ENCODE results near the gene CDH8. TPM values are rescaled to one million over a fixed set of nuclear protein-coding genes. Genes with fewer than 3 reads are reported as not detected.

The CDH8 gene
- total RNA-seq, 1 experiment from 2014 or later: not detected

DNA sequence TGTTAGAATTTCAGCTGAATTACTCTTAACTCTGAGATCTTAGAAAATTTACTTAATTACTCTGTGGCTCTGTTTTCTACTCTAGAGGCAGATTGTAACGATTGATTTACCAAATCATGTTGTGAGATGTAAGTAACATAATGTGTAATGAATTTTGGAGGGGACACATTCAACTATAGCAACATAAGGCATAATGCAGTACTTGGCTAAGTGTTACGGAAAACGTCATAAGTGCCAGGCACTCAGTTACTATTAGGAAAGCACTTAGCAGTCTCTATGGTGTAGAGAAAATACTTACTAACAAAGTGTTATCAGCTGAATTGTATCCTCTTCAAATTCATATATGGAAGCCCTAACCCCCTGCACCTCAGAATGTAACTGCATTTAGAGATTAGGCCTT is 40.6 kb upstream of the CDH8 start:
- no peaks in the 10 kb centered on the region for H3K27me3 ChIP-seq (ENCODE audit: insufficient read depth, low read depth)
- no peak overlapping the region for H3K4me2 ChIP-seq
- no peak overlapping the region for H3K27ac ChIP-seq
- ChIA-PET POLR2A (ENCODE audit: unreplicated experiment) (no interaction called here), CTCF (no interaction called here)
- H3K79me2 ChIP-seq (ENCODE audit: low read depth): no peaks in the 10 kb centered on the region
- no peak overlapping the region for H3K4me3 ChIP-seq
- no peaks in the 10 kb centered on the region for H3K4me1 ChIP-seq (replicated peaks; ENCODE audit: insufficient read depth)
- no peaks in the 10 kb centered on the region for H3F3A ChIP-seq (ENCODE audit: insufficient read depth, low read depth)
- H3K36me3 ChIP-seq (ENCODE audit: low read depth): no peaks in the 10 kb centered on the region
- no peak for DNase-seq
- BruUV-seq (replicated peaks): no TSS peak
- intact Hi-C loops (cut with micrococcal nuclease; ENCODE audit: unreplicated experiment): no loop called here
- H2AFZ ChIP-seq: no peak overlapping the region
- H4K20me1 ChIP-seq (ENCODE audit: insufficient read depth): no peaks in the 10 kb centered on the region
- TF ChIP-seq, protein P1, sequence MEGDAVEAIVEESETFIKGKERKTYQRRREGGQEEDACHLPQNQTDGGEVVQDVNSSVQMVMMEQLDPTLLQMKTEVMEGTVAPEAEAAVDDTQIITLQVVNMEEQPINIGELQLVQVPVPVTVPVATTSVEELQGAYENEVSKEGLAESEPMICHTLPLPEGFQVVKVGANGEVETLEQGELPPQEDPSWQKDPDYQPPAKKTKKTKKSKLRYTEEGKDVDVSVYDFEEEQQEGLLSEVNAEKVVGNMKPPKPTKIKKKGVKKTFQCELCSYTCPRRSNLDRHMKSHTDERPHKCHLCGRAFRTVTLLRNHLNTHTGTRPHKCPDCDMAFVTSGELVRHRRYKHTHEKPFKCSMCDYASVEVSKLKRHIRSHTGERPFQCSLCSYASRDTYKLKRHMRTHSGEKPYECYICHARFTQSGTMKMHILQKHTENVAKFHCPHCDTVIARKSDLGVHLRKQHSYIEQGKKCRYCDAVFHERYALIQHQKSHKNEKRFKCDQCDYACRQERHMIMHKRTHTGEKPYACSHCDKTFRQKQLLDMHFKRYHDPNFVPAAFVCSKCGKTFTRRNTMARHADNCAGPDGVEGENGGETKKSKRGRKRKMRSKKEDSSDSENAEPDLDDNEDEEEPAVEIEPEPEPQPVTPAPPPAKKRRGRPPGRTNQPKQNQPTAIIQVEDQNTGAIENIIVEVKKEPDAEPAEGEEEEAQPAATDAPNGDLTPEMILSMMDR (conservative IDR thresholded peaks at IDR 0.05): no peak
- TF ChIP-seq EZH2 (IDR thresholded peaks at IDR 0.05; ENCODE audit: low read depth): no peak
- H3K9me2 ChIP-seq (ENCODE audit: insufficient read depth): no peaks in the 10 kb centered on the region
- H3K9me3 ChIP-seq (ENCODE audit: insufficient read depth, low read depth): no peaks in the 10 kb centered on the region

DNA sequence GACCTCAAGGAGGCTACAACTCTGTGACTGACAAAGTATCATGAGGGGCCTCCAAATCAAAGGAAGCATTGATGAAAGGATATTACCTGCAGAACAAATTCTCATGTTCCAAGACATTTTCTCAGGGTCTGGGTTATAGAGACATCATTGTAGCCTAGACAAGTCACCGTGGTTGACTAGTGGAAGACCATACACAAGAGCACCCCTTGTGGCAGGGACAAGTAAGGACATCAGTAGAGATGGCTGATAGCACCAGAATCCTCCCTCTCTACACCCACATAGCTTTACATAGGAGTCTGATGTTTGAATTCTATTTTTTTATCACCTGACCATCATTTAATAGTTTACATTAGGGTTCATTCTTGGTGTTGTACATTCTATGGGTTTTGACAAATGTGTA is 32.5 kb upstream of the CDH8 start:
- DNase-seq: no peak
- BruUV-seq (replicated peaks): no TSS peak

DNA sequence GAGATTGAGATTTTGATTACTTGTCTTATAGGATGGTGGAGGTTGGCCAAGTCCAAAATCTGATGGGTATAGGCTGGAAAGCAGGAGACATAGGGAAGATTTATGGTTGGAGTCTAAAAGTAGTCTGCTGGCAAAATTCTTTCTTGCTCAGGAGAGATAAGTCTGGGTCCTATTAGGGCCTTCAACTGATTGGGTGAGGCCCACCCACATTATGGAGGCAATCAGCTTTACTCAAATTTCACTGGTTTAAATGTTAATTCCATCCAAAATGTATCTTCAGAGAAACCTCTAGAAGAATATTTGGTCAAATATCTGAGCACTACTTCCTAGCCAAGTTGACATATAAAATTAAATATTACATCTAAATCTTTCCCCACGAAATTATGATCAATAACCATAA is 31.7 kb upstream of the CDH8 start:
- H3K27me3 ChIP-seq (ENCODE audit: insufficient read depth, low read depth): no peaks in the 10 kb centered on the region; the same call in 1 of the 2 replicates
- no peak overlapping the region for H3K27ac ChIP-seq
- H4K20me1 ChIP-seq (ENCODE audit: insufficient read depth): no peaks in the 10 kb centered on the region
- no peak overlapping the region for H3K4me2 ChIP-seq
- no peaks in the 10 kb centered on the region for H3K36me3 ChIP-seq (ENCODE audit: low read depth)
- DNase-seq: no peak
- H3K4me3 ChIP-seq: no peak overlapping the region
- H3F3A ChIP-seq (ENCODE audit: insufficient read depth, low read depth): no peaks in the 10 kb centered on the region
- no TSS peak for BruUV-seq (replicated peaks)
- H3K9me3 ChIP-seq (ENCODE audit: insufficient read depth, low read depth): peaks cover 3% of the 10 kb centered on the region; the same call in 1 of the 2 replicates
- no peaks in the 10 kb centered on the region for H3K79me2 ChIP-seq (ENCODE audit: low read depth)
- TF ChIP-seq, protein P1 (conservative IDR thresholded peaks at IDR 0.05): no peak
- no peak for TF ChIP-seq EZH2 (IDR thresholded peaks at IDR 0.05; ENCODE audit: low read depth)
- no peaks in the 10 kb centered on the region for H3K4me1 ChIP-seq (replicated peaks; ENCODE audit: insufficient read depth)
- no peaks in the 10 kb centered on the region for H3K9me2 ChIP-seq (ENCODE audit: insufficient read depth)
- intact Hi-C loops (cut with micrococcal nuclease; ENCODE audit: unreplicated experiment): no loop called here
- CTCF ChIA-PET: no interaction called here
- POLR2A ChIA-PET (ENCODE audit: unreplicated experiment): no interaction called here
- H2AFZ ChIP-seq: no peak overlapping the region

More for the DNA sequence above, 32.5 kb upstream of the CDH8 start:
- H2AFZ ChIP-seq: no peak overlapping the region
- H4K20me1 ChIP-seq (ENCODE audit: insufficient read depth): no peaks in the 10 kb centered on the region
- ChIA-PET POLR2A (ENCODE audit: unreplicated experiment) (no interaction called here), CTCF (interaction anchor here (0.6 kb wide), 1 partner anchor 1669 kb away, joined by 4 read pairs; no protein-coding TSS in a partner anchor)
- H3F3A ChIP-seq (ENCODE audit: insufficient read depth, low read depth): no peaks in the 10 kb centered on the region
- intact Hi-C loops (cut with micrococcal nuclease; ENCODE audit: unreplicated experiment): no loop called here
- H3K79me2 ChIP-seq (ENCODE audit: low read depth): no peaks in the 10 kb centered on the region
- no peak overlapping the region for H3K4me3 ChIP-seq
- peaks cover 3% of the 10 kb centered on the region; the same call in 1 of the 2 replicates for H3K9me3 ChIP-seq (ENCODE audit: insufficient read depth, low read depth)
- no peak overlapping the region for H3K4me2 ChIP-seq
- H3K9me2 ChIP-seq (ENCODE audit: insufficient read depth): no peaks in the 10 kb centered on the region
- no peak overlapping the region for H3K27ac ChIP-seq
- H3K36me3 ChIP-seq (ENCODE audit: low read depth): no peaks in the 10 kb centered on the region
- no peaks in the 10 kb centered on the region for H3K4me1 ChIP-seq (replicated peaks; ENCODE audit: insufficient read depth)
- no peaks in the 10 kb centered on the region for H3K27me3 ChIP-seq (ENCODE audit: insufficient read depth, low read depth)
- no peak for TF ChIP-seq EZH2 (IDR thresholded peaks at IDR 0.05; ENCODE audit: low read depth)
- TF ChIP-seq, protein P1 (conservative IDR thresholded peaks at IDR 0.05): peak; percentile 55
